ENCODE results near the gene UPF1.

GRCh38 chr19:18895824-18896341 is 64.1 kb downstream of the UPF1 start, which contains the start of gene CERS1:
- TF ChIP-seq EZH2 (IDR thresholded peaks at IDR 0.05; ENCODE audit: borderline replicate concordance, low read length) = no peak
- TF ChIP-seq, protein P1, sequence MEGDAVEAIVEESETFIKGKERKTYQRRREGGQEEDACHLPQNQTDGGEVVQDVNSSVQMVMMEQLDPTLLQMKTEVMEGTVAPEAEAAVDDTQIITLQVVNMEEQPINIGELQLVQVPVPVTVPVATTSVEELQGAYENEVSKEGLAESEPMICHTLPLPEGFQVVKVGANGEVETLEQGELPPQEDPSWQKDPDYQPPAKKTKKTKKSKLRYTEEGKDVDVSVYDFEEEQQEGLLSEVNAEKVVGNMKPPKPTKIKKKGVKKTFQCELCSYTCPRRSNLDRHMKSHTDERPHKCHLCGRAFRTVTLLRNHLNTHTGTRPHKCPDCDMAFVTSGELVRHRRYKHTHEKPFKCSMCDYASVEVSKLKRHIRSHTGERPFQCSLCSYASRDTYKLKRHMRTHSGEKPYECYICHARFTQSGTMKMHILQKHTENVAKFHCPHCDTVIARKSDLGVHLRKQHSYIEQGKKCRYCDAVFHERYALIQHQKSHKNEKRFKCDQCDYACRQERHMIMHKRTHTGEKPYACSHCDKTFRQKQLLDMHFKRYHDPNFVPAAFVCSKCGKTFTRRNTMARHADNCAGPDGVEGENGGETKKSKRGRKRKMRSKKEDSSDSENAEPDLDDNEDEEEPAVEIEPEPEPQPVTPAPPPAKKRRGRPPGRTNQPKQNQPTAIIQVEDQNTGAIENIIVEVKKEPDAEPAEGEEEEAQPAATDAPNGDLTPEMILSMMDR (conservative IDR thresholded peaks at IDR 0.05 in 1 of 2, IDR thresholded peaks at IDR 0.05 in 1 of 2; ENCODE audit: extremely low read depth in 1 of 2, insufficient read depth in 1 of 2, low read depth in 1 of 2, low read length in 2 of 2) = no peak
